WTC11 (cell line): Measurements from ENCODE around the gene LDB3. TPM values are rescaled to one million over a fixed set of nuclear protein-coding genes. Genes with fewer than 3 reads are reported as not detected.

Experiments
- ATAC-seq: fragments of 200-7000 bp; cut with Tn5 transposase; 2 replicates; pipeline ENCODE4 v1.10.0; 2021; ENCODE audit warnings: mild to moderate bottlenecking, moderate library complexity
- CTCF ChIA-PET: fragments of 300-600 bp; sonication (Branson Sonifier 250); formaldehyde crosslinking; loops from one replicate; lab custom pipeline; 2021; ENCODE audit warnings: antibody characterized with exemption; lab: Charles Lee
- POLR2A ChIA-PET: fragments of 350-600 bp; sonication (Branson Sonifier 250); formaldehyde crosslinking; loops from one replicate; lab custom pipeline; 2021; ENCODE audit warnings: antibody characterized with exemption; lab: Charles Lee
- DNase-seq: peaks from one replicate; pipeline ENCODE4 v3.0.0; 2021; ENCODE audit warnings: low spot score
- H3K27ac Mint-ChIP-seq: 2 replicates; pipeline ENCODE4 v1.8.0; 2021; ENCODE audit warnings: mixed read lengths
- H3K27me3 Mint-ChIP-seq: 2 replicates; pipeline ENCODE4 v1.8.0; 2021; ENCODE audit warnings: low read depth, mild to moderate bottlenecking, moderate library complexity, mixed read lengths
- H3K36me3 Mint-ChIP-seq: 2 replicates; pipeline ENCODE4 v1.8.0; 2021; ENCODE audit warnings: mixed read lengths
- H3K4me1 Mint-ChIP-seq: 2 replicates; pipeline ENCODE4 v1.8.0; 2022; ENCODE audit warnings: mixed read lengths
- H3K4me3 Mint-ChIP-seq: 2 replicates; pipeline ENCODE4 v1.8.0; 2021; ENCODE audit warnings: mild to moderate bottlenecking, moderate library complexity, mixed read lengths
- H3K9me3 Mint-ChIP-seq: 2 replicates; pipeline ENCODE4 v1.8.0; 2021; ENCODE audit warnings: mixed read lengths
- ELF4 ChIP-seq: sonication (generic); formaldehyde crosslinking; IDR thresholded peaks from 2 replicates; pipeline ENCODE4 v1.8.1; 2022; ENCODE audit warnings: low read depth, mild to moderate bottlenecking, moderate library complexity, missing genetic modification reagents
- EMX1 ChIP-seq: fragments of 250-450 bp; sonication (Bioruptor Pico); IDR thresholded peaks from 2 replicates; pipeline ENCODE4 v1.8.0; 2021; ENCODE audit warnings: mild to moderate bottlenecking
- GABPB1 ChIP-seq: sonication (generic); formaldehyde crosslinking; IDR thresholded peaks from 2 replicates; pipeline ENCODE4 v1.8.1; 2023; ENCODE audit warnings: mild to moderate bottlenecking, missing genetic modification reagents
- JAZF1 ChIP-seq: fragments of 250-450 bp; sonication (Bioruptor Pico); IDR thresholded peaks from 2 replicates; pipeline ENCODE4 v1.9.0; 2021; ENCODE audit warnings: moderate library complexity, mild to moderate bottlenecking, inconsistent platforms
- NFATC4 ChIP-seq: fragments of 250-450 bp; sonication (Bioruptor Pico); IDR thresholded peaks from 2 replicates; pipeline ENCODE4 v1.9.0; 2021; ENCODE audit warnings: mild to moderate bottlenecking
- NFYB ChIP-seq: sonication (generic); formaldehyde crosslinking; conservative IDR thresholded peaks from 2 replicates; pipeline ENCODE4 v1.8.0; 2022; ENCODE audit warnings: low read depth, missing genetic modification reagents
- OVOL2 ChIP-seq: fragments of 250-450 bp; sonication (Bioruptor Pico); IDR thresholded peaks from 2 replicates; pipeline ENCODE4 v1.9.0; 2021; ENCODE audit warnings: mild to moderate bottlenecking, borderline replicate concordance
- TEAD4 ChIP-seq: sonication (generic); formaldehyde crosslinking; IDR thresholded peaks from 2 replicates; pipeline ENCODE4 v1.8.0; 2022; ENCODE audit warnings: mild to moderate bottlenecking, missing genetic modification reagents
- ZNF317 ChIP-seq: sonication (generic); formaldehyde crosslinking; IDR thresholded peaks from 2 replicates; pipeline ENCODE4 v1.8.1; 2023; ENCODE audit warnings: low read depth, mild to moderate bottlenecking, moderate library complexity, missing genetic modification reagents, borderline replicate concordance
- ZNF423 ChIP-seq: fragments of 250-450 bp; sonication (Bioruptor Pico); IDR thresholded peaks from 2 replicates; pipeline ENCODE4 v2.1.2; 2022; ENCODE audit warnings: mild to moderate bottlenecking, moderate library complexity
- total RNA-seq: library from RNA; stranded (reverse); gene quantifications from 3 replicates; pipeline ENCODE4 v1.2.3, GENCODE V29; 2021
- TF ChIP-seq, protein P1 (sequence below): sonication (generic); formaldehyde crosslinking; conservative IDR thresholded peaks from 2 replicates; pipeline ENCODE4 v1.8.1; 2023; ENCODE audit warnings: mild to moderate bottlenecking, low read depth, missing genetic modification reagents, moderate library complexity
- TF ChIP-seq, protein P2 (sequence below): fragments of 250-450 bp; sonication (Bioruptor Pico); IDR thresholded peaks from 2 replicates; pipeline ENCODE4 v1.8.0; 2021; ENCODE audit warnings: mild to moderate bottlenecking
- TF ChIP-seq, protein P3 (sequence below): fragments of 250-450 bp; sonication (Bioruptor Pico); IDR thresholded peaks from 2 replicates; pipeline ENCODE4 v1.9.0; 2021; ENCODE audit warnings: mild to moderate bottlenecking, borderline replicate concordance
- TF ChIP-seq, protein P4 (sequence below): sonication (generic); formaldehyde crosslinking; IDR thresholded peaks from 2 replicates; pipeline ENCODE4 v1.8.0; 2022; ENCODE audit warnings: mild to moderate bottlenecking, missing genetic modification reagents
- TF ChIP-seq, protein P5 (sequence below): sonication (generic); formaldehyde crosslinking; IDR thresholded peaks from 2 replicates; pipeline ENCODE4 v1.8.1; 2023; ENCODE audit warnings: mild to moderate bottlenecking, missing genetic modification reagents, moderate library complexity

The LDB3 gene
- total RNA-seq, 1 experiment from 2014 or later: 0.42 TPM

DNA sequence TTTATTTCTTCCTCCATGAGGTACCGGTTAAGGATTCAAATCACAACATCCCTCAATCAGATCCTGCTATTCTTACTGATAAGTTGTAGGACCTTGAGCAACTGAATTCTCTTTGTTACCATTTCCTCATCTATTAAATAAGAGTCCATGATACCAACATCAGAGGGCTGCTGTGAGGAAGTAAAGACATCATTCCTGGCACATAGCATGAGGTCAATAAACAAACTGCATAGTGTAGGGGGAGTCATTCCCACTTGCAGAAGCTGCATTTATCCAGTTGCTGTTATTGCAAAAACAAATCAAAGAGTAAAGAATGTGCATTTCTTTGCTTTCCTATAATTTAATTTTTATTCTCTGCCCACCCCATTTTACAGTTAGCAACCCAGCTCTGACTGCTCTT lies 36.8 kb downstream of the LDB3 start:
- POLR2A ChIA-PET: no interaction called here
- Mint-ChIP-seq H3K9me3 (0 out of 2 replicates have a peak, but pooled peaks cover 3% of the 10 kb centered on the region), H3K27me3 (no peaks in the 10 kb centered on the region), H3K27ac (no peak overlapping the region)
- no peak for ATAC-seq
- no peak for TF ChIP-seq ELF4 (CRISPR knock-in tag)
- TF ChIP-seq, protein P1, sequence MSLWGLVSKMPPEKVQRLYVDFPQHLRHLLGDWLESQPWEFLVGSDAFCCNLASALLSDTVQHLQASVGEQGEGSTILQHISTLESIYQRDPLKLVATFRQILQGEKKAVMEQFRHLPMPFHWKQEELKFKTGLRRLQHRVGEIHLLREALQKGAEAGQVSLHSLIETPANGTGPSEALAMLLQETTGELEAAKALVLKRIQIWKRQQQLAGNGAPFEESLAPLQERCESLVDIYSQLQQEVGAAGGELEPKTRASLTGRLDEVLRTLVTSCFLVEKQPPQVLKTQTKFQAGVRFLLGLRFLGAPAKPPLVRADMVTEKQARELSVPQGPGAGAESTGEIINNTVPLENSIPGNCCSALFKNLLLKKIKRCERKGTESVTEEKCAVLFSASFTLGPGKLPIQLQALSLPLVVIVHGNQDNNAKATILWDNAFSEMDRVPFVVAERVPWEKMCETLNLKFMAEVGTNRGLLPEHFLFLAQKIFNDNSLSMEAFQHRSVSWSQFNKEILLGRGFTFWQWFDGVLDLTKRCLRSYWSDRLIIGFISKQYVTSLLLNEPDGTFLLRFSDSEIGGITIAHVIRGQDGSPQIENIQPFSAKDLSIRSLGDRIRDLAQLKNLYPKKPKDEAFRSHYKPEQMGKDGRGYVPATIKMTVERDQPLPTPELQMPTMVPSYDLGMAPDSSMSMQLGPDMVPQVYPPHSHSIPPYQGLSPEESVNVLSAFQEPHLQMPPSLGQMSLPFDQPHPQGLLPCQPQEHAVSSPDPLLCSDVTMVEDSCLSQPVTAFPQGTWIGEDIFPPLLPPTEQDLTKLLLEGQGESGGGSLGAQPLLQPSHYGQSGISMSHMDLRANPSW (CRISPR knock-in tag): no peak
- TF ChIP-seq OVOL2 (CRISPR knock-in tag): no peak
- TF ChIP-seq, protein P2, sequence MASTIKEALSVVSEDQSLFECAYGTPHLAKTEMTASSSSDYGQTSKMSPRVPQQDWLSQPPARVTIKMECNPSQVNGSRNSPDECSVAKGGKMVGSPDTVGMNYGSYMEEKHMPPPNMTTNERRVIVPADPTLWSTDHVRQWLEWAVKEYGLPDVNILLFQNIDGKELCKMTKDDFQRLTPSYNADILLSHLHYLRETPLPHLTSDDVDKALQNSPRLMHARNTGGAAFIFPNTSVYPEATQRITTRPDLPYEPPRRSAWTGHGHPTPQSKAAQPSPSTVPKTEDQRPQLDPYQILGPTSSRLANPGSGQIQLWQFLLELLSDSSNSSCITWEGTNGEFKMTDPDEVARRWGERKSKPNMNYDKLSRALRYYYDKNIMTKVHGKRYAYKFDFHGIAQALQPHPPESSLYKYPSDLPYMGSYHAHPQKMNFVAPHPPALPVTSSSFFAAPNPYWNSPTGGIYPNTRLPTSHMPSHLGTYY (CRISPR knock-in tag): no peak
- no peak for TF ChIP-seq TEAD4
- TF ChIP-seq GABPB1: no peak
- TF ChIP-seq, protein P3, sequence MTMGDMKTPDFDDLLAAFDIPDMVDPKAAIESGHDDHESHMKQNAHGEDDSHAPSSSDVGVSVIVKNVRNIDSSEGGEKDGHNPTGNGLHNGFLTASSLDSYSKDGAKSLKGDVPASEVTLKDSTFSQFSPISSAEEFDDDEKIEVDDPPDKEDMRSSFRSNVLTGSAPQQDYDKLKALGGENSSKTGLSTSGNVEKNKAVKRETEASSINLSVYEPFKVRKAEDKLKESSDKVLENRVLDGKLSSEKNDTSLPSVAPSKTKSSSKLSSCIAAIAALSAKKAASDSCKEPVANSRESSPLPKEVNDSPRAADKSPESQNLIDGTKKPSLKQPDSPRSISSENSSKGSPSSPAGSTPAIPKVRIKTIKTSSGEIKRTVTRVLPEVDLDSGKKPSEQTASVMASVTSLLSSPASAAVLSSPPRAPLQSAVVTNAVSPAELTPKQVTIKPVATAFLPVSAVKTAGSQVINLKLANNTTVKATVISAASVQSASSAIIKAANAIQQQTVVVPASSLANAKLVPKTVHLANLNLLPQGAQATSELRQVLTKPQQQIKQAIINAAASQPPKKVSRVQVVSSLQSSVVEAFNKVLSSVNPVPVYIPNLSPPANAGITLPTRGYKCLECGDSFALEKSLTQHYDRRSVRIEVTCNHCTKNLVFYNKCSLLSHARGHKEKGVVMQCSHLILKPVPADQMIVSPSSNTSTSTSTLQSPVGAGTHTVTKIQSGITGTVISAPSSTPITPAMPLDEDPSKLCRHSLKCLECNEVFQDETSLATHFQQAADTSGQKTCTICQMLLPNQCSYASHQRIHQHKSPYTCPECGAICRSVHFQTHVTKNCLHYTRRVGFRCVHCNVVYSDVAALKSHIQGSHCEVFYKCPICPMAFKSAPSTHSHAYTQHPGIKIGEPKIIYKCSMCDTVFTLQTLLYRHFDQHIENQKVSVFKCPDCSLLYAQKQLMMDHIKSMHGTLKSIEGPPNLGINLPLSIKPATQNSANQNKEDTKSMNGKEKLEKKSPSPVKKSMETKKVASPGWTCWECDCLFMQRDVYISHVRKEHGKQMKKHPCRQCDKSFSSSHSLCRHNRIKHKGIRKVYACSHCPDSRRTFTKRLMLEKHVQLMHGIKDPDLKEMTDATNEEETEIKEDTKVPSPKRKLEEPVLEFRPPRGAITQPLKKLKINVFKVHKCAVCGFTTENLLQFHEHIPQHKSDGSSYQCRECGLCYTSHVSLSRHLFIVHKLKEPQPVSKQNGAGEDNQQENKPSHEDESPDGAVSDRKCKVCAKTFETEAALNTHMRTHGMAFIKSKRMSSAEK: no peak
- TF ChIP-seq, protein P4, sequence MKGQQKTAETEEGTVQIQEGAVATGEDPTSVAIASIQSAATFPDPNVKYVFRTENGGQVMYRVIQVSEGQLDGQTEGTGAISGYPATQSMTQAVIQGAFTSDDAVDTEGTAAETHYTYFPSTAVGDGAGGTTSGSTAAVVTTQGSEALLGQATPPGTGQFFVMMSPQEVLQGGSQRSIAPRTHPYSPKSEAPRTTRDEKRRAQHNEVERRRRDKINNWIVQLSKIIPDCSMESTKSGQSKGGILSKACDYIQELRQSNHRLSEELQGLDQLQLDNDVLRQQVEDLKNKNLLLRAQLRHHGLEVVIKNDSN: no peak
- TF ChIP-seq EMX1 (CRISPR knock-in tag): no peak
- TF ChIP-seq JAZF1 (CRISPR knock-in tag): no peak
- TF ChIP-seq, all 79 proteins: peak for 0
- Mint-ChIP-seq H3K4me1 (peaks cover 38% of the 10 kb centered on the region), H3K4me3 (no peak overlapping the region), H3K36me3 (no peaks in the 10 kb centered on the region)
- CTCF ChIA-PET: interaction anchor here (0.7 to 2.7 kb wide), 2 partner anchors 11 to 21 kb away, joined by 3 to 15 read pairs; no protein-coding TSS in a partner anchor
- no peak for DNase-seq

DNA sequence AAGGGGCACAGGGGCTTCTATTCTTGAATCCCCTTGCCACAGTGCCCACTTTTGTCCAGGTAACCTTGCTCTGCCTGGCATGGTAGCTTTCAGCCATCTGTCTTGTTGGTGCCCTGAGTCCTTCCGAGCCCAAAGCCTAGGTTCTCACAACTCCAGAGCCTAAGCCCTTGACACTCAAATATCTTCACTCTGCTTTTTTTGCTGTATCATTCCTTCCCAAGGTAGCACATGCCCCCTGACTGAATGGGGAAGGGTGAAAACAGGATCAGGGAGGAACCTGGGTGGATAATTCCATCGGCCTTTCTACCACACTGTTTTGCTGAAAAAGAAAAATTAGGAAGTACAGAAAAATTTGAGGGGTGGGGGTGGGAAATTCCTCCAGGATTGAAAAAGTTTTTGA lies 37.6 kb downstream of the LDB3 start:
- CTCF ChIA-PET: interaction anchor here (1.0 to 2.7 kb wide), 6 partner anchors 12 to 233 kb away, joined by 3 to 15 read pairs (median 5); no protein-coding TSS in a partner anchor
- POLR2A ChIA-PET: no interaction called here
- no peaks in the 10 kb centered on the region for H3K36me3 Mint-ChIP-seq

More for the DNA sequence above, 37.6 kb downstream of the LDB3 start:
- 0 out of 2 replicates have a peak, but pooled peaks cover 3% of the 10 kb centered on the region for H3K9me3 Mint-ChIP-seq
- DNase-seq (no peak), ATAC-seq (no peak)
- H3K4me1 Mint-ChIP-seq: peaks cover 43% of the 10 kb centered on the region
- H3K4me3 Mint-ChIP-seq: no peak overlapping the region
- peaks cover 4% of the 10 kb centered on the region; the same call in 1 of the 2 replicates for H3K27me3 Mint-ChIP-seq
- TF ChIP-seq NFATC4 (CRISPR knock-in tag) (no peak), NFYB (CRISPR knock-in tag) (no peak), ZNF423 (CRISPR knock-in tag) (no peak), JAZF1 (CRISPR knock-in tag) (no peak), ZNF317 (no peak)
- TF ChIP-seq, protein P4: no peak
- TF ChIP-seq, protein P5, sequence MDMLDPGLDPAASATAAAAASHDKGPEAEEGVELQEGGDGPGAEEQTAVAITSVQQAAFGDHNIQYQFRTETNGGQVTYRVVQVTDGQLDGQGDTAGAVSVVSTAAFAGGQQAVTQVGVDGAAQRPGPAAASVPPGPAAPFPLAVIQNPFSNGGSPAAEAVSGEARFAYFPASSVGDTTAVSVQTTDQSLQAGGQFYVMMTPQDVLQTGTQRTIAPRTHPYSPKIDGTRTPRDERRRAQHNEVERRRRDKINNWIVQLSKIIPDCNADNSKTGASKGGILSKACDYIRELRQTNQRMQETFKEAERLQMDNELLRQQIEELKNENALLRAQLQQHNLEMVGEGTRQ (CRISPR knock-in tag): no peak
- H3K27ac Mint-ChIP-seq: no peak overlapping the region
